ENCODE results near the gene ZBTB38.

ZBTB38 gene

GRCh38 chr3:141385406-141386125 lies 17.3 kb downstream of the ZBTB38 start:
- no peak overlapping the region for H3K4me3 ChIP-seq (ENCODE audit: low read depth, low read length)
- no peak for DNase-seq (ENCODE audit: low read depth)
- TF ChIP-seq MAX (IDR thresholded peaks at IDR 0.05; ENCODE audit: low read depth, low read length) (no peak), CTCF (IDR thresholded peaks at IDR 0.05; ENCODE audit: low read depth, low read length) (no peak), MYC (IDR thresholded peaks at IDR 0.05; ENCODE audit: low read depth, low read length) (no peak), POLR2A (IDR thresholded peaks at IDR 0.05; ENCODE audit: extremely low read depth, insufficient read length) (no peak)

- no peak for DNase-seq (ENCODE audit: low read depth)
- H3K4me3 ChIP-seq (ENCODE audit: low read depth, low read length) = no peak overlapping the region
- no peak for TF ChIP-seq MYC (IDR thresholded peaks at IDR 0.05; ENCODE audit: low read depth, low read length)
- no peak for TF ChIP-seq POLR2A (IDR thresholded peaks at IDR 0.05; ENCODE audit: extremely low read depth, insufficient read length)
- TF ChIP-seq CTCF (IDR thresholded peaks at IDR 0.05; ENCODE audit: low read depth, low read length) = no peak
Measured at GRCh38 chr3:141386126-141386488, 17.8 kb downstream of the ZBTB38 start.

GRCh38 chr3:141386611-141387111 lies 18.4 kb downstream of the ZBTB38 start:
- no peak for TF ChIP-seq MYC (IDR thresholded peaks at IDR 0.05; ENCODE audit: low read depth, low read length)
- TF ChIP-seq MAX (IDR thresholded peaks at IDR 0.05; ENCODE audit: low read depth, low read length) = no peak
- no peak for TF ChIP-seq CTCF (IDR thresholded peaks at IDR 0.05; ENCODE audit: low read depth, low read length)
- TF ChIP-seq POLR2A (IDR thresholded peaks at IDR 0.05; ENCODE audit: extremely low read depth, insufficient read length) = no peak
- H3K4me3 ChIP-seq (ENCODE audit: low read depth, low read length) = no peak overlapping the region
- DNase-seq (ENCODE audit: low read depth) = no peak

- no peak for TF ChIP-seq POLR2A (IDR thresholded peaks at IDR 0.05; ENCODE audit: extremely low read depth, insufficient read length)
- no peak for TF ChIP-seq MYC (IDR thresholded peaks at IDR 0.05; ENCODE audit: low read depth, low read length)
- TF ChIP-seq CTCF (IDR thresholded peaks at IDR 0.05; ENCODE audit: low read depth, low read length) = no peak
- no peak for TF ChIP-seq MAX (IDR thresholded peaks at IDR 0.05; ENCODE audit: low read depth, low read length)
- H3K4me3 ChIP-seq (ENCODE audit: low read depth, low read length) = no peak overlapping the region
- no peak for DNase-seq (ENCODE audit: low read depth)
Measured at GRCh38 chr3:141387516-141387915, 19.2 kb downstream of the ZBTB38 start.

- DNase-seq (ENCODE audit: low read depth) = no peak
- H3K4me3 ChIP-seq (ENCODE audit: low read depth, low read length) = no peak overlapping the region
- no peak for TF ChIP-seq POLR2A (IDR thresholded peaks at IDR 0.05; ENCODE audit: extremely low read depth, insufficient read length)
- TF ChIP-seq MAX (IDR thresholded peaks at IDR 0.05; ENCODE audit: low read depth, low read length) = no peak
- TF ChIP-seq MYC (IDR thresholded peaks at IDR 0.05; ENCODE audit: low read depth, low read length) = no peak
- no peak for TF ChIP-seq CTCF (IDR thresholded peaks at IDR 0.05; ENCODE audit: low read depth, low read length)
Measured at GRCh38 chr3:141388395-141388794, 20.1 kb downstream of the ZBTB38 start.

Measured in NB4 (cell line).